ACHN (cell line): ENCODE results near the gene RGS4.
A peak's percentile ranks its signal among the peaks of the same experiment; 100 is the strongest.

ENCODE experiments used
- DNase-seq: peaks from one replicate; pipeline ENCODE4 v3.0.0-alpha.2; 2015
- in situ Hi-C: cut with HindIII; loops from 2 replicates; pipeline ENCODE4 v1.10.0; 2017; ENCODE audit warnings: low sequenced_read_pairs, low pct_ligation_motif_present, low pct_unique_long_range_greater_than_20kb

The RGS4 gene

GRCh38 chr1:163063143-163063542 lies 6.0 kb upstream of the RGS4 start:
- in situ Hi-C loops: loop anchor here (25.0 kb wide), 1 partner anchor 201 kb away; the partner anchor contains the start of gene CCDC190
- no peak for DNase-seq

GRCh38 chr1:163063610-163064009 lies 5.6 kb upstream of the RGS4 start:
- in situ Hi-C loops: loop anchor here (25.0 kb wide), 1 partner anchor 201 kb away; the partner anchor contains the start of gene CCDC190
- DNase-seq: no peak

GRCh38 chr1:163066168-163066567 lies 3.0 kb upstream of the RGS4 start:
- in situ Hi-C loops: loop anchor here (25.0 kb wide), 1 partner anchor 204 kb away; the partner anchor contains the start of gene CCDC190

DNA sequence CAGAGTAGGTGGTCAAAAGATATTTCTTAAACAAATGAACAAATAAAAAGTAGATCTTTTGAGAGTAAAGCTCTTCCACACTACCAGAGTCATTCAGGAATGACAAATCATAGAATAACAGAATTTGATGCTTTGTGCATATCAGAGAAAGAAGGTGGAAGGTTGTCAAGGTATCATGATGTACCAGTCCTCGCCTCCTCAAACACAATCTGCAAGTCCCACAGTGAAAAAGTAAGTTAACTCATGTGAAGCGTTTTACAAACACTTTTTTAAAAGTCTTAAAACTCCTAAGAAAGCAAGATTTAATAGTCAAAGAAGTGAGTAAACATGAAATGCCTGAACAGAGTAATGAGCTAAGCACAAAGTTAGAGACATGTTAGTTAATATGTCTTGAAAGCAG lies 2.5 kb upstream of the RGS4 start:
- in situ Hi-C loops: loop anchor here (25.0 kb wide), 1 partner anchor 204 kb away; the partner anchor contains the start of gene CCDC190
- no peak for DNase-seq

More at GRCh38 chr1:163066168-163066567, 3.0 kb upstream of the RGS4 start:
- no peak for DNase-seq

DNA sequence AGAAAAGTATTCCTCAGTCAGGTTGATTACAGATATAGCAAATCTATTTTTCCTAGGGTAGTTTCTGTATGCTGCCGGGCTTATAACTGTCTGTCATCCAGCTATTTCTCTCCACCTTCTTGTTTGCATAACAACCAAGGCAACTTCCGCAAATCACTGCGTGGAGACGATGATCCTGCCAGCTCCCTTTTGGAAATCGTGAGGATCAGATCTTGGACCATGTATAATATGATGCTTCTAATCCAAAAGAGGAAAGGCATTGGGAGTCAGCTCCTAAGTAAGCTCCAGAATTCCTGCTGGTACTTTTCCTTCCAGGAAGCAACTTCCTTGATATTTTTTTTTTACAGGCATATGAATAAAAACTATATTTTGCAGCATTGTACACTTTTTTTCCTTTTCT lies 445 bp upstream of the RGS4 start:
- in situ Hi-C loops: loop anchor here (25.0 kb wide), 1 partner anchor 206 kb away; the partner anchor contains the start of gene CCDC190
- DNase-seq: no peak

DNA sequence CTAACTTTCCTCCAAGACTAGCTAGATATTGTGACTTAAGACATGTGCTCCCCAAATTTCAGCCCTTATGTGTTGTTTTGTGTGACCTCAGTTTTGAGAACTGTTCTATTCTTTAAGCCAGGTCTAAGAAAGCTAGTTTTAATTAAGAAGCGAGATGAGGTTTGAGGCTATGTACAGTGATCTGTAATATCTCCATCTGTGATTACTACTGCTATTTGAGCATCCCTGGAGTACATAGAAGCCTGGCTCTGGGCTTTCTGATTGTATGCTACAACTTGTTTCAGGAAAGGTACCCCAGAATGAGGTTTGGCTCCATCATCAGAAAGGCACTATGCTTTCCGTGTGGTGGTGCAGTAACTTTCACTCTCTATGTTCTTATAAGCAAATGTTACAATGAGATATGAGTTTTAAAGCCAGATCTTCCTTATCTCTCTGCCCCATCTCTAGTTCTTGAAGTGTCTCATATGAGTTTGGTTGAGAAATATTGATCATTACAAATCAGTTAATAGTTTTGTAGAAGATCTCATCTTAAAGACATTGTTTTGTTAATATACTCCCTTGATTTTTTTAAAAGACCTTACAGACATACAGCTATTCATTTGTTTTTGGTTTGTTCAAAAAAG lies 605 bp downstream of the RGS4 start:
- in situ Hi-C loops: loop anchor here (10.0 to 25.0 kb wide), 2 partner anchors 207 to 245 kb away; partner anchors contain the start of gene CCDC190
- DNase-seq: no peak

GRCh38 chr1:163071405-163072255 lies 2.5 kb downstream of the RGS4 start:
- peak; percentile 90 for DNase-seq
- in situ Hi-C loops: loop anchor here (10.0 to 25.0 kb wide), 2 partner anchors 209 to 243 kb away; partner anchors contain the start of gene CCDC190

DNA sequence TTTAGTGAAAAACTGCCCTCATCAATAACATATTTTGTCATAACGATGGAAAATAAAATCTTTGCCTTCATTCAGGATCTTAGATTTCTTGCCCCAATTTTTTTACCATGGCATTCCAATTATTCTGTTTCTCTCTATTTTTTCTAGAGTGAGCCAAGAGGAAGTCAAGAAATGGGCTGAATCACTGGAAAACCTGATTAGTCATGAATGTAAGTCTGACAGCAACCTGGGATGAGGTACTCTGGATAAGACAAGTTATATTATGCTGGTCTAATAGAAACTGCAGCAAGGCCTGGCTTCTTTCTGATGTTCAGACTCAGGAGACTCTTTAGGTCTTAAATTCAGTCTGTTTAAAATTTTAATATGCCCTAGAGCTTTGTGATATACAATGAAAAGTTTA lies 3.5 kb downstream of the RGS4 start:
- in situ Hi-C loops: loop anchor here (10.0 to 25.0 kb wide), 2 partner anchors 210 to 242 kb away; partner anchors contain the start of gene CCDC190
- DNase-seq: peak; percentile 16

DNA sequence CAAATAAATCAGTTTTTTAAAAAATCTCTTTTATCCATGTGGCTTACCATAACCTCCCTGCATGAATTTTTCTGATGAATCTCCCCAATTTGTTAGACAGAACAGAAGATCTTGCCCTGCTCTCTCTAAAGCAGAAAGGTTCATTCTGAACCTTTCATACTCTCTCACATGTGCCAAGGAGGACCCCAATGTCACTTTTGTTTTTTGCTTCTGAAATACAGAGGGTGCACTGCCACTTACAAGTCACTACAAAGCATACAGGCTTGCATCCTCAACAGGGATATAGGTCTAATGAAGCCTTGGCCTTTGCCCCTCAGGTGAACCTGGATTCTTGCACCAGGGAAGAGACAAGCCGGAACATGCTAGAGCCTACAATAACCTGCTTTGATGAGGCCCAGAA lies 4.8 kb downstream of the RGS4 start:
- DNase-seq: no peak
- in situ Hi-C loops: loop anchor here (10.0 to 25.0 kb wide), 2 partner anchors 212 to 241 kb away; partner anchors contain the start of gene CCDC190

DNA sequence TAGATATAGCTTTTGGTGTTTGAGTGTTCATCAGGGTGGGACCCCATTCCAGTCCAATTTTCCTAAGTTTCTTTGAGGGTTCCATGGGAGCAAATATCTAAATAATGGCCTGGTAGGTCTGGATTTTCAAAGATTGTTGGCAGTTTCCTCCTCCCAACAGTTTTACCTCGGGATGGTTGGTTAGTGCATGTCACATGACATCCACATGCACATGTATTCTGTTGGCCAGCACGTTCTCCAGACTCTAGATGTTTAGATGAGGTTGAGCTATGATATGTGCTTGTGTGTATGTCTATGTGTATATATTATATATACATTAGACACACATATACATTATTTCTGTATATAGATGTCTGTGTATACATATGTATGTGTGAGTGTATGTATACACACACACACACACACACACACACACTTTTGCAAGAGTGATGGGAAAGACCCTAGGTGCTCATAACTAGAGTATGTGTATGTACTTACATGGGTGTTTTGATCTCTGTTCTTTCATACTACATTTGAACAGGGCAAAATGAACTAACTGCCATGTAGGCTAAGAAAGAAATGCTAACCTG lies 5.6 kb downstream of the RGS4 start:
- no peak for DNase-seq
- in situ Hi-C loops: loop anchor here (10.0 to 25.0 kb wide), 2 partner anchors 212 to 240 kb away; partner anchors contain the start of gene CCDC190

DNA sequence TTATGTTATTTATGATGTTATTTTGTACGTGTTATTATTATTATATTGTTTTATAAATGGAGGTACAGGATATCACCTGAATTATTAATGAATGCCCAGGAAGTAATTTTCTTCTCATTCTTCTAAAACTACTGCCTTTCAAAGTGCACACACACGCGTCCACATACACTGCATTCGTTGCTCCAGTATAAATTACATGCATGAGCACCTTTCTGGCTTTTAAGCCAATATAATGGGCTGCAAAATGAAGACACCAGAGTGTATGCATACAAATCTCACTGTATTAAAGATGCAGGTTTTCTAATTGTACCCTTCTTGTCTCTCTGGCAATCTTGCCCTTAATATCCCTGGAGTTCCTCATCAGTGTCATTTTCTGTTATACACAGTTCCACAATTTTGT lies 6.9 kb downstream of the RGS4 start:
- DNase-seq: no peak
- in situ Hi-C loops: loop anchor here (10.0 kb wide), 1 partner anchor 239 kb away; no protein-coding TSS in a partner anchor

DNA sequence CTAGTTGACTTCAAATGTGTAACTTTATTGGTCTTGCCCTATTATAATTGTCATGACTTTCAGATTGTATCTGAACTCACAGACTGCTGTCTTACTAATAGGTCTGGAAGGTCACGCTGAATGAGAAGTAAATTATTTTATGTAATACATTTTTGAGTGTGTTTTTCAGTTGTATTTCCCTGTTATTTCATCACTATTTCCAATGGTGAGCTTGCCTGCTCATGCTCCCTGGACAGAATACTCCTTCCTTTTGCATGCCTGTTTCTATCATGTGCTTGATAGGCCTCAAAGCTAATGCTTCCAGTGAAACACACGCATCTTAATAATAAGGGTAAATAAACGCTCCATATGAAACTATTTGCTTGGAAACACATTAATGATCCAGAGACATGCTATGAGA lies 7.3 kb downstream of the RGS4 start:
- no peak for DNase-seq
- in situ Hi-C loops: loop anchor here (10.0 kb wide), 1 partner anchor 238 kb away; no protein-coding TSS in a partner anchor

- DNase-seq: no peak
- in situ Hi-C loops: loop anchor here (10.0 kb wide), 1 partner anchor 238 kb away; no protein-coding TSS in a partner anchor
Observed at GRCh38 chr1:163076981-163077761, 8.0 kb downstream of the RGS4 start.

GRCh38 chr1:163082971-163083370 lies 13.8 kb downstream of the RGS4 start:
- in situ Hi-C loops: no loop called here
- no peak for DNase-seq

DNA sequence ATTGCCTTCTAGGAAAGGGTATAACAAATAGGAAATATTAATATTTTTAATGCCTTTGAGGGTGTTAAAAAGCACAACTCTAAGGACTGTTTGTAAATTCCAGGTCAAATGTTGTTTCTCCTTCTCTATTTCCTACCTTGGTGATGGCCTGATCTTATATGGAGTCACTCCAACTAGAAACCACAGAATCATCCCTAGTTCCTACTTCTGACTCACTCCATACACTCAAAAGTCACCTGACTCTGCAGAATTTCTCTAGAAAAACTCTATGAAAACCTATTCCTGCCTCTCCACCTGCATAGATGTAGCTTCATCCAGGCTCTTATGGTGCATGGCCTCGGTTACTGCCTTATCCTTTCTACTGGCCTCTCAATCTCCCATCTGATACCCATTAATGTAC lies 14.5 kb downstream of the RGS4 start:
- peak; percentile 29 for DNase-seq
- in situ Hi-C loops: no loop called here

DNA sequence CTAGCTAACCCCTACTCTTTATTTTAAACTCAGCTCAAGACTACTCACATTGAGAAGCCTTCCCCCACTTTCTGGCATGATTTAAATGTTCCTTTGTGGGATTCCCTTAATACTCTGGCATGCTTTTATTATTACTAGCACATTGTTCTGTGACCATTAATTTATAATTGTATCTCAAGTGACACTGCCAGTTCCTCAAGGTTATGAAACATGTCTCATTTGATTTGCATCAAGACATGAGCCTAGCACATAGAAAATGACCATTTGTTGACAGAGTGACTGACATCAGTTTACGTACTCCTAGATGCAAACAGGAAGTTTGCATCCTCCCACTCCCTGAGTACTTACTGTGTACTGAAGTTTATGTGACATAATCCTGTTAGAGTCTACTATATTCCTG lies 15.2 kb downstream of the RGS4 start:
- no peak for DNase-seq
- in situ Hi-C loops: no loop called here

DNA sequence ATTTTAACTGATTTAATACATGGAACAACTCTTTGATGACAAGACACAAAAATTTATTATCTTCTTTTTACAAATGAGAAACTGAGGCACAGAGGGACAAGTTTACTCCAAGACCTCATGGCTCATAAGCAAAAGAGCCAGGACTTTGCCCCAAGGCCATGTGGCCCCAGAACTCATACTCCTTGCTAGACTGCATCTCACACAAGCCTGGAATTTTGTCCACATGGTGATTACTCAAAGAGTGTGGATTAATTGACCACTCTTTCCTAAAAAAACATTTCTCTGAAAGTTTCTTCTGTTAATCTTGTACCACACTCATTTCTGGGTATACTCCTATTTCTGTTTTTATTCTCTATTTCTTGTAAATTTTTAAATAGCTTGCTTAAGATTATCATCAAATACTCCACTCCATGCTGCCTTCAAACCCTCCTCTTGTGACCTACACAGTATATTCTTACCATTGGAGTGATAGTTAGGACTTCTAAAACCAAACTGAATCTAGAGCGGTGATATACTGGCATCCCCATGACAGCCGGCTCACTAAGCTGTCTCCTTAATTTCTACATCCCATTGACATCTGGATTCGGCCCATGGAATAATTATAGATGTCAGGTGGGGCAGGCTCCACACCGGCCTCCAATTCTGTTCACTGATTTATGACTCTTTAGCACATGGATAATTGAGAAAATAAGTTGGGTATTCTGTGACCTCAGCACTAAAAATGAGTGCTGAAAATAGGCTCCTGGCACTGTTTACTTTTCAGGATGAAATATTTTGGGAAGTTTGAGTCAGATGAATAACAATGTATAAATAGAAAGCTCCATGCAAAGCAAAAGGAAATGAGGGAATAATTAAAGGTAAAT lies 16.1 kb downstream of the RGS4 start:
- in situ Hi-C loops: no loop called here
- no peak for DNase-seq
